Liver (tissue), 9 donors: ENCODE data around the gene IL1R2. TPM values are rescaled to one million over a fixed set of nuclear protein-coding genes. Genes with fewer than 3 reads are reported as not detected.

Experiments
- DNase-seq: peaks from one replicate; pipeline ENCODE4 v3.0.0-alpha.2; 2017; ENCODE audit warnings: low spot score
- H3K27ac ChIP-seq, 2 donors: one replicate each; pipeline ENCODE4 v1.7.0; 2013; ENCODE audit warnings: inconsistent platforms in 2 of 2, low read length in 2 of 2, control low read depth in 1 of 2, low read depth in 1 of 2, mild to moderate bottlenecking in 1 of 2
- H3K27me3 ChIP-seq, 4 donors: one replicate each; pipeline versions ENCODE4 v1.6.1 to v1.7.0; 2013; ENCODE audit warnings: low read length in 3 of 4, inconsistent platforms in 1 of 4, mild to moderate bottlenecking in 1 of 4, moderate library complexity in 1 of 4; ENCODE audit not compliant: control insufficient read depth in 4 of 4, insufficient read depth in 4 of 4
- H3K36me3 ChIP-seq, 4 donors: one replicate each; pipeline versions ENCODE4 v1.6.1 to v1.7.0; 2013; ENCODE audit warnings: low read length in 3 of 4, mild to moderate bottlenecking in 3 of 4, low read depth in 1 of 4, moderate library complexity in 1 of 4; ENCODE audit not compliant: control insufficient read depth in 4 of 4, insufficient read depth in 3 of 4
- H3K4me1 ChIP-seq, 4 donors: one replicate each; pipeline versions ENCODE4 v1.6.1 to v1.7.0; 2013; ENCODE audit warnings: low read length in 3 of 4, mild to moderate bottlenecking in 3 of 4, moderate library complexity in 1 of 4; ENCODE audit not compliant: control insufficient read depth in 4 of 4, insufficient read depth in 4 of 4
- H3K4me3 ChIP-seq, 3 donors: one replicate each; pipeline versions ENCODE4 v1.6.1 to v1.7.0; 2013; ENCODE audit warnings: low read length in 3 of 3, control low read depth in 1 of 3, low read depth in 1 of 3, mild to moderate bottlenecking in 1 of 3
- H3K9ac ChIP-seq, 2 donors: one replicate each; pipeline ENCODE4 v1.7.0; 2013; ENCODE audit warnings: low read length in 2 of 2, mild to moderate bottlenecking in 2 of 2, moderate library complexity in 2 of 2, control low read depth in 1 of 2, low read depth in 1 of 2
- H3K9me3 ChIP-seq, 4 donors: one replicate each; pipeline versions ENCODE4 v1.6.1 to v1.7.0; 2013; ENCODE audit warnings: low read length in 3 of 4; ENCODE audit not compliant: control insufficient read depth in 4 of 4
- EGR1 ChIP-seq, 2 donors: IDR thresholded peaks; 2 replicates each; pipeline ENCODE4 v1.6.1; 2016 to 2018; ENCODE audit warnings: antibody characterized with exemption in 2 of 2, low read depth in 2 of 2
- FOXA1 ChIP-seq: IDR thresholded peaks from 2 replicates; pipeline ENCODE4 v1.6.1; 2016; ENCODE audit warnings: antibody characterized with exemption
- FOXA2 ChIP-seq: IDR thresholded peaks from 2 replicates; pipeline ENCODE4 v1.6.1; 2016; ENCODE audit warnings: antibody characterized with exemption
- GABPA ChIP-seq, 2 donors: IDR thresholded peaks in 1 of 2; conservative IDR thresholded peaks in 1 of 2; 2 replicates each; pipeline ENCODE4 v1.6.1; 2016; ENCODE audit warnings: antibody characterized with exemption in 2 of 2, mild to moderate bottlenecking in 1 of 2, moderate library complexity in 1 of 2
- HNF4A ChIP-seq, 2 donors: conservative IDR thresholded peaks; 2 replicates each; pipeline ENCODE4 v1.6.1; 2016; ENCODE audit warnings: antibody characterized with exemption in 2 of 2, mild to moderate bottlenecking in 2 of 2
- HNF4G ChIP-seq: IDR thresholded peaks from 2 replicates; pipeline ENCODE4 v1.6.1; 2016; ENCODE audit warnings: antibody characterized with exemption
- JUND ChIP-seq, 2 donors: IDR thresholded peaks; 2 replicates each; pipeline ENCODE4 v1.6.1; 2016; ENCODE audit warnings: antibody characterized with exemption in 2 of 2
- NR2F2 ChIP-seq: IDR thresholded peaks from 2 replicates; pipeline ENCODE4 v1.6.1; 2016; ENCODE audit warnings: antibody characterized with exemption
- RAD21 ChIP-seq, 2 donors: IDR thresholded peaks; 2 replicates each; pipeline ENCODE4 v1.6.1; 2016; ENCODE audit warnings: antibody characterized with exemption in 2 of 2, mild to moderate bottlenecking in 2 of 2
- RXRA ChIP-seq, 2 donors: IDR thresholded peaks; 2 replicates each; pipeline ENCODE4 v1.6.1; 2017 to 2018; ENCODE audit warnings: antibody characterized with exemption in 2 of 2, mild to moderate bottlenecking in 1 of 2
- SP1 ChIP-seq: IDR thresholded peaks from 2 replicates; pipeline ENCODE4 v1.6.1; 2018; ENCODE audit warnings: antibody characterized with exemption, mild to moderate bottlenecking
- TAF1 ChIP-seq: conservative IDR thresholded peaks from 2 replicates; pipeline ENCODE4 v1.6.1; 2016; ENCODE audit warnings: antibody characterized with exemption, mild to moderate bottlenecking
- YY1 ChIP-seq: IDR thresholded peaks from 2 replicates; pipeline ENCODE4 v1.6.1; 2016; ENCODE audit warnings: antibody characterized with exemption, mild to moderate bottlenecking
- WGBS: extraction: QIAGEN DNeasy Blood & Tissue Kit; methylation state at CpG from one replicate; pipeline ENCODE4 v1.1.7; 2013; 5-methylcytosine and 5-hydroxymethylcytosine counted together
- polyA plus RNA-seq, 2 donors: library from polyadenylated mRNA; stranded (reverse) in 1 of 2; unstranded in 1 of 2; fragments of 200-250 nt in 1 of 2; fragments of >200 nt in 1 of 2; fragmentation: Nextera tagmentation in 1 of 2; extraction: Ambion mirVana in 1 of 2; gene quantifications; one replicate each; pipeline versions ENCODE4 v1.2.1 to v1.2.3, GENCODE V29; 2013 to 2015
- total RNA-seq, 2 donors: library from RNA; depleted of rRNA; stranded (reverse); fragments of >200 nt; gene quantifications; one replicate each; pipeline ENCODE4 v1.2.3, GENCODE V29; 2014
- TF ChIP-seq, protein P1 (sequence below): IDR thresholded peaks from 2 replicates; pipeline ENCODE4 v1.6.1; 2016; ENCODE audit warnings: antibody characterized with exemption
- TF ChIP-seq, protein P2 (sequence below): IDR thresholded peaks from 2 replicates; pipeline ENCODE4 v1.6.1; 2016; ENCODE audit warnings: antibody characterized with exemption
- TF ChIP-seq, protein P3 (sequence below): fragments of 150-350 bp; IDR thresholded peaks from 2 replicates; pipeline ENCODE4 v1.5.1; 2017; ENCODE audit warnings: improper control_type of control experiment, low read depth, low read length; ENCODE audit not compliant: missing input control
- TF ChIP-seq, protein P4 (sequence below): IDR thresholded peaks from 2 replicates; pipeline ENCODE4 v1.6.1; 2016; ENCODE audit warnings: antibody characterized with exemption, mild to moderate bottlenecking
- TF ChIP-seq, protein P5 (sequence below): IDR thresholded peaks from 2 replicates; pipeline ENCODE4 v1.6.1; 2016; ENCODE audit warnings: antibody characterized with exemption
- donor health status: healthy.
- donor health status: healthy.
- donor health status: healthy.
- donor health status: healthy.
- donor health status: healthy.

Gene IL1R2
- total and polyA plus RNA-seq, 4 donors: 3.7 to 28.2 (median 7.3) TPM

DNA sequence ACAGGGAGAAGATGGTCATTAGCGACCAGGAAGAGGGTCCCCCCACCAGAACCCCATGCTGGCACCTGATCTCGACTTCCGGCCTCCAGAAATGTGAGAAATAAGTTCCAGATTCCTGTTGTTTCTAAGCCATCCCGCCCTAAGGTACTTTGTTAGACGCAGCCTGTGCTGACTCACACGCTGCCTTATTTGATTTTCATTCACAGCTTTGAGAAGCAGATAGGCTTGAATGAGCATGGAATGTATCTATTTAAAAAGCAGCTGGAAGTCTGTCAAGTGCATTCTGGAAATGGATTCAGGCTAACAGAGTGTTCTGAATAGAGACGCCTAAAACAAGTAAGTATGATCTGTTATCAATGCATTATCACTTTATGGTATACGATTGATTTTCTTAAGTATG is 8.3 kb upstream of the IL1R2 start:
- Histone ChIP-seq H3K27me3 (no peaks in the 10 kb centered on the region), H3K4me1 (peaks cover 3 to 16% (median 15%) of the 10 kb centered on the region in 4 donors), H3K36me3 (no peaks in the 10 kb centered on the region), H3K9ac (no peak overlapping the region), H3K4me3 (no peak overlapping the region), H3K9me3 (no peaks in the 10 kb centered on the region), H3K27ac (no peak overlapping the region)
- no peak for TF ChIP-seq TAF1
- TF ChIP-seq, protein P1, sequence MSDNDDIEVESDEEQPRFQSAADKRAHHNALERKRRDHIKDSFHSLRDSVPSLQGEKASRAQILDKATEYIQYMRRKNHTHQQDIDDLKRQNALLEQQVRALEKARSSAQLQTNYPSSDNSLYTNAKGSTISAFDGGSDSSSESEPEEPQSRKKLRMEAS: no peak
- TF ChIP-seq RAD21 (IDR thresholded peaks at IDR 0.05): no peak
- TF ChIP-seq HNF4A (conservative IDR thresholded peaks at IDR 0.05): no peak
- TF ChIP-seq, protein P2, sequence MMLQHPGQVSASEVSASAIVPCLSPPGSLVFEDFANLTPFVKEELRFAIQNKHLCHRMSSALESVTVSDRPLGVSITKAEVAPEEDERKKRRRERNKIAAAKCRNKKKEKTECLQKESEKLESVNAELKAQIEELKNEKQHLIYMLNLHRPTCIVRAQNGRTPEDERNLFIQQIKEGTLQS: no peak
- no peak for TF ChIP-seq RXRA (IDR thresholded peaks at IDR 0.05)
- TF ChIP-seq FOXA2: no peak
- no peak for TF ChIP-seq FOXA1
- TF ChIP-seq GABPA (IDR thresholded peaks at IDR 0.05 in 1 of 2, conservative IDR thresholded peaks at IDR 0.05 in 1 of 2): no peak
- TF ChIP-seq HNF4G: no peak
- TF ChIP-seq, protein P3, sequence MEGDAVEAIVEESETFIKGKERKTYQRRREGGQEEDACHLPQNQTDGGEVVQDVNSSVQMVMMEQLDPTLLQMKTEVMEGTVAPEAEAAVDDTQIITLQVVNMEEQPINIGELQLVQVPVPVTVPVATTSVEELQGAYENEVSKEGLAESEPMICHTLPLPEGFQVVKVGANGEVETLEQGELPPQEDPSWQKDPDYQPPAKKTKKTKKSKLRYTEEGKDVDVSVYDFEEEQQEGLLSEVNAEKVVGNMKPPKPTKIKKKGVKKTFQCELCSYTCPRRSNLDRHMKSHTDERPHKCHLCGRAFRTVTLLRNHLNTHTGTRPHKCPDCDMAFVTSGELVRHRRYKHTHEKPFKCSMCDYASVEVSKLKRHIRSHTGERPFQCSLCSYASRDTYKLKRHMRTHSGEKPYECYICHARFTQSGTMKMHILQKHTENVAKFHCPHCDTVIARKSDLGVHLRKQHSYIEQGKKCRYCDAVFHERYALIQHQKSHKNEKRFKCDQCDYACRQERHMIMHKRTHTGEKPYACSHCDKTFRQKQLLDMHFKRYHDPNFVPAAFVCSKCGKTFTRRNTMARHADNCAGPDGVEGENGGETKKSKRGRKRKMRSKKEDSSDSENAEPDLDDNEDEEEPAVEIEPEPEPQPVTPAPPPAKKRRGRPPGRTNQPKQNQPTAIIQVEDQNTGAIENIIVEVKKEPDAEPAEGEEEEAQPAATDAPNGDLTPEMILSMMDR: no peak
- TF ChIP-seq, protein P4, sequence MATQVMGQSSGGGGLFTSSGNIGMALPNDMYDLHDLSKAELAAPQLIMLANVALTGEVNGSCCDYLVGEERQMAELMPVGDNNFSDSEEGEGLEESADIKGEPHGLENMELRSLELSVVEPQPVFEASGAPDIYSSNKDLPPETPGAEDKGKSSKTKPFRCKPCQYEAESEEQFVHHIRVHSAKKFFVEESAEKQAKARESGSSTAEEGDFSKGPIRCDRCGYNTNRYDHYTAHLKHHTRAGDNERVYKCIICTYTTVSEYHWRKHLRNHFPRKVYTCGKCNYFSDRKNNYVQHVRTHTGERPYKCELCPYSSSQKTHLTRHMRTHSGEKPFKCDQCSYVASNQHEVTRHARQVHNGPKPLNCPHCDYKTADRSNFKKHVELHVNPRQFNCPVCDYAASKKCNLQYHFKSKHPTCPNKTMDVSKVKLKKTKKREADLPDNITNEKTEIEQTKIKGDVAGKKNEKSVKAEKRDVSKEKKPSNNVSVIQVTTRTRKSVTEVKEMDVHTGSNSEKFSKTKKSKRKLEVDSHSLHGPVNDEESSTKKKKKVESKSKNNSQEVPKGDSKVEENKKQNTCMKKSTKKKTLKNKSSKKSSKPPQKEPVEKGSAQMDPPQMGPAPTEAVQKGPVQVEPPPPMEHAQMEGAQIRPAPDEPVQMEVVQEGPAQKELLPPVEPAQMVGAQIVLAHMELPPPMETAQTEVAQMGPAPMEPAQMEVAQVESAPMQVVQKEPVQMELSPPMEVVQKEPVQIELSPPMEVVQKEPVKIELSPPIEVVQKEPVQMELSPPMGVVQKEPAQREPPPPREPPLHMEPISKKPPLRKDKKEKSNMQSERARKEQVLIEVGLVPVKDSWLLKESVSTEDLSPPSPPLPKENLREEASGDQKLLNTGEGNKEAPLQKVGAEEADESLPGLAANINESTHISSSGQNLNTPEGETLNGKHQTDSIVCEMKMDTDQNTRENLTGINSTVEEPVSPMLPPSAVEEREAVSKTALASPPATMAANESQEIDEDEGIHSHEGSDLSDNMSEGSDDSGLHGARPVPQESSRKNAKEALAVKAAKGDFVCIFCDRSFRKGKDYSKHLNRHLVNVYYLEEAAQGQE: no peak
- TF ChIP-seq NR2F2: no peak
- TF ChIP-seq JUND (IDR thresholded peaks at IDR 0.05): no peak
- TF ChIP-seq YY1: no peak
- TF ChIP-seq, protein P5, sequence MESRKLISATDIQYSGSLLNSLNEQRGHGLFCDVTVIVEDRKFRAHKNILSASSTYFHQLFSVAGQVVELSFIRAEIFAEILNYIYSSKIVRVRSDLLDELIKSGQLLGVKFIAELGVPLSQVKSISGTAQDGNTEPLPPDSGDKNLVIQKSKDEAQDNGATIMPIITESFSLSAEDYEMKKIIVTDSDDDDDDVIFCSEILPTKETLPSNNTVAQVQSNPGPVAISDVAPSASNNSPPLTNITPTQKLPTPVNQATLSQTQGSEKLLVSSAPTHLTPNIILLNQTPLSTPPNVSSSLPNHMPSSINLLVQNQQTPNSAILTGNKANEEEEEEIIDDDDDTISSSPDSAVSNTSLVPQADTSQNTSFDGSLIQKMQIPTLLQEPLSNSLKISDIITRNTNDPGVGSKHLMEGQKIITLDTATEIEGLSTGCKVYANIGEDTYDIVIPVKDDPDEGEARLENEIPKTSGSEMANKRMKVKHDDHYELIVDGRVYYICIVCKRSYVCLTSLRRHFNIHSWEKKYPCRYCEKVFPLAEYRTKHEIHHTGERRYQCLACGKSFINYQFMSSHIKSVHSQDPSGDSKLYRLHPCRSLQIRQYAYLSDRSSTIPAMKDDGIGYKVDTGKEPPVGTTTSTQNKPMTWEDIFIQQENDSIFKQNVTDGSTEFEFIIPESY: no peak
- TF ChIP-seq SP1: no peak
- no peak for TF ChIP-seq EGR1 (IDR thresholded peaks at IDR 0.05; ENCODE audit: low read depth in 2 of 2)
- no peak for DNase-seq
- WGBS: 84% methylated on average over 8 of the region's 8 CpGs
